ENCODE measurements around the gene ZNF462. TPM values are rescaled to one million over a fixed set of nuclear protein-coding genes. Genes with fewer than 3 reads are reported as not detected.
A peak's percentile ranks its signal among the peaks of the same experiment; 100 is the strongest.

The ZNF462 gene
- polyA plus RNA-seq, 3 donors, result not detected

- Histone ChIP-seq H3K79me2 (ENCODE audit: insufficient read depth, low read length) (no peaks in the 10 kb centered on the region), H3K4me3 (replicated peaks in 1 of 3; ENCODE audit: low read depth in 2 of 3, low read length in 3 of 3) (no peak overlapping the region), H3K27me3 (ENCODE audit: control insufficient read depth in 2 of 2, insufficient read depth in 2 of 2, low read length in 2 of 2) (no peaks in the 10 kb centered on the region), H3K9ac (ENCODE audit: insufficient read depth, low read length, poor library complexity, severe bottlenecking) (no peak overlapping the region), H3K36me3 (replicated peaks in 1 of 2; ENCODE audit: control insufficient read depth in 1 of 2, insufficient read depth in 2 of 2, low read length in 2 of 2) (no peaks in the 10 kb centered on the region), H3K27ac (ENCODE audit: low read depth in 1 of 2, low read length in 2 of 2) (no peak overlapping the region), H3K4me2 (replicated peaks; ENCODE audit: extremely low read depth, low read length, poor library complexity, severe bottlenecking) (no peak overlapping the region), H4K20me1 (ENCODE audit: insufficient read depth, low read length) (no peaks in the 10 kb centered on the region), H3K9me3 (replicated peaks in 1 of 2; ENCODE audit: control insufficient read depth in 1 of 2, insufficient read depth in 1 of 2, low read length in 2 of 2) (no peaks in the 10 kb centered on the region), H2AFZ (ENCODE audit: insufficient read depth, low read depth, low read length, poor library complexity, severe bottlenecking) (no peak overlapping the region), H3K4me1 (ENCODE audit: control insufficient read depth in 1 of 2, insufficient read depth in 2 of 2, low read length in 2 of 2) (no peaks in the 10 kb centered on the region)
- peaks cover 0 to 2% (median 1%) of the 10 kb centered on the region in 3 donors for H3K27me3 Mint-ChIP-seq (ENCODE audit: low read depth in 3 of 3)
- no peak overlapping the region for H3K27ac Mint-ChIP-seq
- no peak for DNase-seq
- intact Hi-C loops (cut with micrococcal nuclease), result no loop called here
- no peaks in the 10 kb centered on the region for H3K4me1 Mint-ChIP-seq
- H3K9me3 Mint-ChIP-seq, result peaks cover 0 to 1% (median 0%) of the 10 kb centered on the region in 7 donors
- no peak for TF ChIP-seq CTCF (IDR thresholded peaks at IDR 0.05)
- no peak overlapping the region for H3K4me3 Mint-ChIP-seq
- no peaks in the 10 kb centered on the region for H3K36me3 Mint-ChIP-seq
Measured at GRCh38 chr9:107042606-107043005, 179.6 kb downstream of the ZNF462 start.

- Mint-ChIP-seq H3K9me3 (peaks cover 0 to 1% (median 0%) of the 10 kb centered on the region in 7 donors), H3K27me3 (ENCODE audit: low read depth in 3 of 3) (peaks cover 0 to 2% (median 1%) of the 10 kb centered on the region in 3 donors), H3K27ac (peak overlapping the region in 1 of 7 donors; percentile 25), H3K4me3 (no peak overlapping the region), H3K4me1 (no peaks in the 10 kb centered on the region), H3K36me3 (no peaks in the 10 kb centered on the region)
- H3K79me2 ChIP-seq (ENCODE audit: insufficient read depth, low read length), result no peaks in the 10 kb centered on the region
- H3K27me3 ChIP-seq (ENCODE audit: control insufficient read depth in 2 of 2, insufficient read depth in 2 of 2, low read length in 2 of 2), result no peaks in the 10 kb centered on the region
- no peak overlapping the region for H3K4me3 ChIP-seq (replicated peaks in 1 of 3; ENCODE audit: low read depth in 2 of 3, low read length in 3 of 3)
- H3K4me2 ChIP-seq (replicated peaks; ENCODE audit: extremely low read depth, low read length, poor library complexity, severe bottlenecking), result no peak overlapping the region
- no peaks in the 10 kb centered on the region for H3K36me3 ChIP-seq (replicated peaks in 1 of 2; ENCODE audit: control insufficient read depth in 1 of 2, insufficient read depth in 2 of 2, low read length in 2 of 2)
- H2AFZ ChIP-seq (ENCODE audit: insufficient read depth, low read depth, low read length, poor library complexity, severe bottlenecking), result no peak overlapping the region
- 83% methylated on average over 3 of the region's 5 CpGs for WGBS (ENCODE audit: insufficient coverage)
- TF ChIP-seq CTCF (IDR thresholded peaks at IDR 0.05), result no peak
- no peak overlapping the region for H3K27ac ChIP-seq (ENCODE audit: low read depth in 1 of 2, low read length in 2 of 2)
- no peak overlapping the region for H3K9ac ChIP-seq (ENCODE audit: insufficient read depth, low read length, poor library complexity, severe bottlenecking)
- DNase-seq, result no peak
- intact Hi-C loops (cut with micrococcal nuclease), result no loop called here
- no peaks in the 10 kb centered on the region for H3K4me1 ChIP-seq (ENCODE audit: control insufficient read depth in 1 of 2, insufficient read depth in 2 of 2, low read length in 2 of 2)
- H4K20me1 ChIP-seq (ENCODE audit: insufficient read depth, low read length), result no peaks in the 10 kb centered on the region
- no peaks in the 10 kb centered on the region for H3K9me3 ChIP-seq (replicated peaks in 1 of 2; ENCODE audit: control insufficient read depth in 1 of 2, insufficient read depth in 1 of 2, low read length in 2 of 2)
Measured at GRCh38 chr9:107043886-107044285, 180.9 kb downstream of the ZNF462 start.
